GM18526 (cell line): ENCODE data around the gene RIC1.

Source experiments
- POLR2A ChIP-seq: IDR thresholded peaks from 3 replicates; pipeline ENCODE4 v1.6.1; 2011; ENCODE audit not compliant: insufficient read length; ENCODE audit errors: extremely low read depth

RIC1 gene, protein sequence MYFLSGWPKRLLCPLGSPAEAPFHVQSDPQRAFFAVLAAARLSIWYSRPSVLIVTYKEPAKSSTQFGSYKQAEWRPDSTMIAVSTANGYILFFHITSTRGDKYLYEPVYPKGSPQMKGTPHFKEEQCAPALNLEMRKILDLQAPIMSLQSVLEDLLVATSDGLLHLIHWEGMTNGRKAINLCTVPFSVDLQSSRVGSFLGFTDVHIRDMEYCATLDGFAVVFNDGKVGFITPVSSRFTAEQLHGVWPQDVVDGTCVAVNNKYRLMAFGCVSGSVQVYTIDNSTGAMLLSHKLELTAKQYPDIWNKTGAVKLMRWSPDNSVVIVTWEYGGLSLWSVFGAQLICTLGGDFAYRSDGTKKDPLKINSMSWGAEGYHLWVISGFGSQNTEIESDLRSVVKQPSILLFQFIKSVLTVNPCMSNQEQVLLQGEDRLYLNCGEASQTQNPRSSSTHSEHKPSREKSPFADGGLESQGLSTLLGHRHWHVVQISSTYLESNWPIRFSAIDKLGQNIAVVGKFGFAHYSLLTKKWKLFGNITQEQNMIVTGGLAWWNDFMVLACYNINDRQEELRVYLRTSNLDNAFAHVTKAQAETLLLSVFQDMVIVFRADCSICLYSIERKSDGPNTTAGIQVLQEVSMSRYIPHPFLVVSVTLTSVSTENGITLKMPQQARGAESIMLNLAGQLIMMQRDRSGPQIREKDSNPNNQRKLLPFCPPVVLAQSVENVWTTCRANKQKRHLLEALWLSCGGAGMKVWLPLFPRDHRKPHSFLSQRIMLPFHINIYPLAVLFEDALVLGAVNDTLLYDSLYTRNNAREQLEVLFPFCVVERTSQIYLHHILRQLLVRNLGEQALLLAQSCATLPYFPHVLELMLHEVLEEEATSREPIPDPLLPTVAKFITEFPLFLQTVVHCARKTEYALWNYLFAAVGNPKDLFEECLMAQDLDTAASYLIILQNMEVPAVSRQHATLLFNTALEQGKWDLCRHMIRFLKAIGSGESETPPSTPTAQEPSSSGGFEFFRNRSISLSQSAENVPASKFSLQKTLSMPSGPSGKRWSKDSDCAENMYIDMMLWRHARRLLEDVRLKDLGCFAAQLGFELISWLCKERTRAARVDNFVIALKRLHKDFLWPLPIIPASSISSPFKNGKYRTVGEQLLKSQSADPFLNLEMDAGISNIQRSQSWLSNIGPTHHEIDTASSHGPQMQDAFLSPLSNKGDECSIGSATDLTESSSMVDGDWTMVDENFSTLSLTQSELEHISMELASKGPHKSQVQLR (N-terminal part only)

DNA sequence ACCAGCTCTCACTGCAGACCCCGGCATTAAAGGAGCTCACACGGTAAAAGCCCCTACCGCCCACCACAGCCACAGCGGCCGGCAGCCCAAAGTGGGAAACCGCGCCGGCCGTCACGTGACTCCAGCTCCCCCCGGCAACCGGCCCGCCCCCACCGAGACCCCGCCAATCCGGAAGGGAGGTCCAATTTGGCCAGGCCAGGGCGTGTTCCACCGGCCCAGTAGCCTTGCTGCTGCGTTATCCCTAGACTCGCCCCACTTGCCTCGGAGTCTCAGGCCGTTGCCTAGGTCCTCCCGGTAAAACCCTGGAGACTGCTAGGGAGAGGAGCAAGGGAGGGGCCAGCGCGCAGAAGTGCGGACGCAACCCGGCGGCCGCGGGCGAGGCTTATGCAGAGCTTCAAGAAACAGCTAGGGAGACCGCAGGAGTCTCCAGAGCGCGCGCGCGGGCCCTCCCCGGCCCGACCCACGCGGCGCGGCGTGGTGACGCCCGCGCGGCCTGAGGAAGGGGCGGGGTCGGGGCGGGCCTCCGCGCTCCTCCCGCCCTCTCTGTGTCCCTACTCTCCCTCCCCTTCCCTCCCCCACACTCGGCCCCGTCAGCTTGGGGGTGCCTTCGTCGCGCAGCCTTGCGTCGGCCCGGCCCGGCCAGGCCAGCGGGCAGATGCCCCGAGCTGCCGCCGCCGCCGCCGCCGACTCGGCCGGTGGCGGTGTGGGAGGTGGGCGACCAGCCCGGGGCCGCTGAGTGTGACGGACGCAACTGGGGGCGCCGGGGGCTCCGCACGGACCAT is at the start of gene RIC1:
Gene RIC1, plus strand, starts transcription at position 578 of the 782 bp plus-strand sequence. Its CDS starts 203 bp downstream, at position 781.
- peak; percentile 98 for TF ChIP-seq POLR2A

DNA sequence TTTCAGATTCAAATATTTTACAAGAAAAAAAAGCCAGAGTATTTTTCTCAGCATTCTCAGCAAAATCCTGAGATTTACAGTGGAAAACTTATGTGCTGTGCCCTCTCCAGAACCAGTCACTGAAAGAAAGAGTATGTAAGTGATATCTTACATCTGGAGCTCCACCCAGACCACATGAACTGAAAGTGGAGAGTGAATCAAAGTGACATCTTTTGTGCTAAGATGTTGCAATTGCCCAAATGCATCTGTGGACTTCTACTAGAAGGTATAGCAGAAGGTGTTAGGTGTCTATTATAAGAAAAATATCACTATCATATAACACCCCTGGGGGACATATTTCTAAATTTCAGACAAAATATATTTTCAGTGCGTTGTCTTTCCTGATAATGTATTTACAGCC is 49.0 kb upstream of the RIC1 start:
- no peak for TF ChIP-seq POLR2A

DNA sequence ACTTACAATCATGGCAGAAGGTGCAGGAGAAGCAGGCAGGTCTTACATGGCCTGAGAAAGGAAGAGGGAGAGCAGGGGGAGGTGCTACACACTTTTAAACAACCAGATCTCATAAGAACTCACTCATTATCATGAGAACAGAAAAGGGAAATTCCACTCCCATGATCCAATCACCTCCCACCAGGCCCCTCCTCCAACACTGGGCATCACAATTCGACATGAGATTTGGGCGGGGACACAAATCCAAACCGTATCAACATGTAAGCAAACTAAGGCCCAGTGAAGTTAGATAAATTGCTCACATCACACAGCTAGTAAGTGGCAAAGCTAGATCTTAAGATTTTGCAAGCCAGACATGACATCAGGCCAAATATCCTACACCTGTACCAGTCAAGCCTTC is 48.3 kb upstream of the RIC1 start:
- no peak for TF ChIP-seq POLR2A

DNA sequence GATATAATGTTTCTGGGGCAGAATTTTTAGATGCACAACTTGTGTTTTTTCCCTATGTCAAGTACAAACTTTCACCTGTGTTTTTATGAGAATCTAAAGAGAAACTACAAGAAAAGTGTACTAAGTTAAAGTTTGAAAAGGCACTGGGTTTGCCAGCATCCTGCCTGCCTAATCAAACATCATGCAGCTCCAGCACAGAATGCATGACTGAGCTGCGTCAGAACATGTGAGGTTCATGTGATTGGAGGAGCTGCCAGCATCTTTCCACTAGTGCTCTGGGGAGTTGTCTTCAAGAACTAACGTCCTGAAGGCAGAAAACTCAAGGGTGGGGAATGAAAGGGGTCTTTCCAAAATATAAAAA is 46.1 kb upstream of the RIC1 start:
- no peak for TF ChIP-seq POLR2A

DNA sequence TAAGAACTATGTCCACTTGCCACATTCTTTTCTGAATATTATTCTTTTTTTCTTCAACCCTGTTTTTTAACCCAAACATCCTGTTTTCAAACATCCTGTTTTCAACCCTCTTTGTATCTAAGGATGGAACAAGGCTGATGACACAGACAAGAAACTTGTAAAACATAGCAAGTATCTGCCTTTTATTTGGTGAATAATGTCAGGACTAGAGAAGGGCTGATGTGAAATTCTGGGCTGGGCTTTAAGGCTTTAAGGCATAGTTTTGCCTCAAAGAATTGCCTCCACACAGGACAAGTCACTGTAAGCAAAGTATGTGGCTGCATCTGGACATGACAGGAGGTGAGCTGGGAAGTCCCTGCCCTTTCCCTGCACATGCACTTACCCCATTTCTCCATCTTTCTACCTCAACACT is 42.5 kb upstream of the RIC1 start:
- peak; percentile 32 for TF ChIP-seq POLR2A

DNA sequence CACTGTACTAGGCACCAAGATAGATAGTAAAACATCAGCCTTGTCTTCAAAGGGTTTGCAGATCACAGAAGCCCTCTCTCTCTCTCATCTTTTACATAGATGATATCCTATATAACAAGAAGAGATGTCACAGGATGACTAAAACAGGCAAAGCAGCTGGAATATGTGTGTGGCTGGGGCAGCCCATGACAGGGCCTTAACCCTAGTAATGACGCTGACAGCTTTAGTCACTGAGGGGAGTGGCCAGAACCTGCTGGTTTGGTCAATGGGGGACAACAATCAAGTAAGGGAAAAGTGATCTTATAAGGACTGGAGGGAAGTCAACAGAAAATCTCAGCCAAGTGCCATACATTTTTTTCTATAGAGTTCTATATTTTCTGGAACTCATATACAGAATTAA is 41.9 kb upstream of the RIC1 start:
- no peak for TF ChIP-seq POLR2A

DNA sequence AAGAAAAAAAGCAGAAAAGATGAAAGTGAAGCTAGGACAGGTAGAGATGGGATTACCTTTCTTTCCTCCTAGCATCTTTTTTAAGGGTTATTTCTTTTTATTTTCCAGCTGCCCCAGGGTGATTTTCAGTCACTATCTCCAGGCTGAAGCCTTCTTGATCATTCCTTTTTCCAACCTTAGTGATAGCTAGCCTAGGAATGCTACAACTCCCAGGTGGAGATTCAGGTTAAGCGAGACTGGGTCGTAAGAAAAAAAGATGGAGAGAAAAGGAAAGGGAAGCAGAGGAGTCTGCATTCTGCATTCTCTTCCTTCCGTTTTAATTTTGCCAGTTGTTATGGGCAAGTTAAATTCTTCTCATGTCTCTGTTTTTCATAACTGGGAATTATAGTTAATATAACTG is 36.7 kb upstream of the RIC1 start:
- TF ChIP-seq POLR2A: no peak

DNA sequence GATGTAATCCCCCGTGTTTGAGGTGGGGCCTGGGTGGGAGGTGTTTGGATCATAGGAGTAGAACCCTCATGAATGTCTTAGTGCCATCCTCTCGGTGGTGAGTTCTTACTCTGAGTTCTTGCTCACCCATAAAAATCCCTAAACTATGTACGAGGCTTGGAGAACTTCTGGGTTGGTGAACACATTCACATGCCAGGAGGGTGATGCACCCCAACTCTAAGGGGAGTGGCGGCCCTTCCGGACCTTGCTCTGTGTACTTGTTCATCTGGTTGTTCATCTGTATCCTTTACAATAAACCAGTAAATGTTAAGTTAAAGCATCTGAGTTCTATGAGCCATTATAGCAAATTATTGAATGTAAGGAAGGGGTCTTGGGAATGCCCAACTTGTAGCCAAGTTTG is 36.0 kb upstream of the RIC1 start:
- no peak for TF ChIP-seq POLR2A

DNA sequence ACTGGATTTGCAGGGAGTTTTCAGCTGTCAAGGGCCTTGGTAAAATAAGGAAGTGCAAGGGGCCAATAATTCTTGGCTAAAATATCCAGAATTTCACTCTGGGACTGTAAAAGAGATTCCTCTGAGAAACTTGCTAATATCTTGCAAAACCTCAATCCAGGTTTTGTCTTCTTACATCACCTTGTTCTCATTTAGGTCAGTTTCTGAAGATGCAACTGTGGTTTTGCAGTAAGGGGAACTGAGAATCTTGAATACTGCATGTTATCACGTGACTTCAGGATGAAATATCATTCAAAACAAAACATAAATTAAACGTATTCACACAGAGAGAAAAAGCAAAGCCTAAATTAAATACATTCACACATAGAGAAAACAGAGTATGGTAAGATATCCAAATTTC is 35.0 kb upstream of the RIC1 start:
- no peak for TF ChIP-seq POLR2A

DNA sequence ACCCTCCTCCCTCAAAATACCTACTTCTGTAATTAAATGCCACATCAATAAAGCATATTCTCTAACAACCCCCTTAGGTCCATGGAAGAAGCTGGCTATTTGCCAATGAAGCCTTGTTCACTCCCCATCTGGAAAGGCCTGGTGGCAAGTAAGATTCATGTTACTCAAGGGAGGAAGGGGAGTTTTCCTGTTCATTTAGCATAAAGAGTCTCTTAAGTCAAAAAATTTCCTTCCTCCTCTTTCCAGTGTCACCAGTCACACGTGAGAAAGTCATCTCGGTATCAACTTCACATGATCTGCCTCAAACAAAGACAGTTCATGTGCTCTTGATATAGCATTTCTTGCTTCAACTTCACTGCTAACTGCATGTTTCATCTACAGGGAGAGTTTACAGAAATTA is 32.7 kb upstream of the RIC1 start:
- no peak for TF ChIP-seq POLR2A

DNA sequence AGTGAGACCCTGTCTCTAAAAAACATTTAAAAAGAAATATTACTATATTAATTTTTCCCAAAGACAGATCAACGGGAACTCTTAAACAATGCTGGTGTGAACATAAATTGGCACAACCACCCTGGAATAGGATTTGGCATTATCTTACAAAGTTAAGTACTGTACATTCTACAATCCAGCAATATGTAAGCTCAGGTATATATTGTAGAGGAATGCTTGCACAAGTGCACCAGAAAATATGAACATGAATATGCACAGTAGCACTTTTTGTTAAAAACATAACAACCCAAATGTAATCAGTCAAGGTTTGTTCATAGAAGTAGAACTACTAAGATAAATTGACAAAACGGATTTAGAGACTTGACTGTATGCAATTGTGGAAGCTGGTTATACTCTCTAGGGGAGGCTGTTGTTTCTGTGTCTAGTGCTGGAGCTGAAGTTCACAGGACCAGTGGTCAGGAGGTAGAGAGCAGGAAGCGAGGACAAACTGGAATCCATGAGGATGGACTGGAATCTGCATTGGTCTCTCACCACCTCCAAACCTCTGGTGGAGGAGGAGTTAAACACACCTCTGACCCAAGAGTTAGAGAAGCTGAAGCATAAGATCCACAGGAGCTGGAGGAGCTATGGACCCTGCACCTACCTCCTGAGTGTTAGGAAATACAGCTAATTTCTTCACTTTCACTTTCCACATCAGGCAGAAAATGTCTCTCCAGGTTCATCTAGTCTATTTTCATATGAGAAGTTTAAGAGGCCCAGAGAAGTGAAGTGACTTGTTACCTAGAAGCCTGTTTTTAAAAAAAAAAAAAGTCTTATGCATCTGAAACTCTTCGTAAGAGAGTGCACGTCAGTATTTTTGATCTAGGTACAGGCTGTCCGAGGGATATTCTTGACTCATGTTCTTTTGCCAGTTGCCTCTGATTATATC is 20.3 kb upstream of the RIC1 start:
- no peak for TF ChIP-seq POLR2A

DNA sequence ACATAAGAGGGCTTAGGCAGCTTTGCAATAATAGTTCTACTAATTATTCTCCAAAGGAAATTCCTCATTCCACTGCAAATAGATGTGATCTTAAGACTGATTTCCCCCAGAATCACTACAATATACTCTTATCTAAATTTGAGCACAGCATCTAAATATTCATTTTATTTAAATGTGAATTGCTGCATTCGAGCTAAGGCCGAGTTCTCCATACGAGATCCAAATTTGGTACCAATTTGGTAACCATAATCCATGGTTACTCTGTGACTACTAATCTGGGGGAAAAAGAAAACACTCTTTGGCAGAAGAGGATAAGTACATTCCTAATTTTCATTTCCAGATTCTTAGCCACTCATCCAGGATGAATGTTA is 19.7 kb upstream of the RIC1 start:
- no peak for TF ChIP-seq POLR2A

DNA sequence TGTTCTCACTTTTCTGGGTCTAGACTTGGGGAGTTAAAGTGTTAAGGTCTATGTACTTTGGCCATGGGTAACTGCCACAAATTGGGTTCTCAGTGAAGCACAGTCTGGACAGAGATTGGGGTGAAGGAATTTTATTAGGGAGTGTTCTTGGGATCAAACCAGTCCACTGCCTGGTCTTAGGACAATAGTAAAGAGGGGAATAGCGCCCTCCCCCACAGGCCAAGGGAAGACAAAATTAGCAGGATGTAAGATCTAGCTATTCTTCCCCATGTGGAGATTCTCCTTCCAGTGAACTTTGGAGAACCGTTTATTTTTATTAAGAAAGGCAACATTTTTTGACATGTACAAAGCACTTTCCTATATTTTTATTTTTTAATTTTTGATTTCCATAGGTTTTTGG is 18.4 kb upstream of the RIC1 start:
- TF ChIP-seq POLR2A: no peak

DNA sequence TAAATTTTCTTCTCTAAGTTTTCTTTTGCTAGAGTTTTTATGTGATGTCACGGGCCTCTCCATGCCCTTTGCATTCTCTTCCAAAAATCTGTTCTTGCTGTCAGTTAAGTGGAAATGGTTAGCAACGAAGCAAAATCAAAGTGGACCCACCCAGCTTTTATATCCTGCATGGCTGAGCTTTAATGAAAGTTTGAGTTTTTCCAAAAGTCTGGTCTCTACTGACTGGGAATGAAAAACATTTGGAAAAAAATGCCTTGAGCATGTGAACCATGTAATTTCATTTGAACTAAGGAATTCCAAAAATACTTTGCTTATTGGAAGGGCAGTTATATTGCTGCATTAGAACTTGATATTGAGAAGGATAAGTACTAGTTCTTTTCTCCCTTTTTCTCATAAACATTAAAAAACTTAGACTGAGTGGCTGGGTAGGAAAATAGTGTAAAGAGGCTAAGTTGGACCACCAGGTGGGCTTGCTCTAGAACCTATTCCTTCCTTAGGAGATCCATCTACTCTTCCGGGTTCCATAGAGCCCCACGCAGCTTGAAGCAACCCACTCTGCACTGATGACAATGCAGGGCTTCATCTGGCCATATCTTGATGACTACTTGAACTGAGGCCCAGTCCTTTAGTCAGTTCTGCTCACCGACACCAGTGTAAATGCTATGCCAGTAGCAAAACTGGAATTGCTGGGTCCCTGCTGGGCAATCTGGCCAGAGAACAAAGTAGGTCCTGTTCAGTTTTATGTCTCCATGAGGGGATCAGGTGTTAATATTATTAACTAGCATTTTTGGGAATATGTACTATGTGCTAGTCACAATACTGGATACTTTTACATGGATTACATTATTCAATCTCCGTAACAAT is 17.4 kb upstream of the RIC1 start:
- no peak for TF ChIP-seq POLR2A
